HG03378 (cell line): Measurements from ENCODE around the gene CEBPE.

ENCODE experiments used
- ATAC-seq: cut with Tn5 transposase; IDR thresholded peaks from one replicate; pipeline ENCODE4 v1.9.1; 2021; ENCODE audit warnings: mild to moderate bottlenecking, moderate library complexity; ENCODE audit not compliant: unreplicated experiment

The CEBPE gene

DNA sequence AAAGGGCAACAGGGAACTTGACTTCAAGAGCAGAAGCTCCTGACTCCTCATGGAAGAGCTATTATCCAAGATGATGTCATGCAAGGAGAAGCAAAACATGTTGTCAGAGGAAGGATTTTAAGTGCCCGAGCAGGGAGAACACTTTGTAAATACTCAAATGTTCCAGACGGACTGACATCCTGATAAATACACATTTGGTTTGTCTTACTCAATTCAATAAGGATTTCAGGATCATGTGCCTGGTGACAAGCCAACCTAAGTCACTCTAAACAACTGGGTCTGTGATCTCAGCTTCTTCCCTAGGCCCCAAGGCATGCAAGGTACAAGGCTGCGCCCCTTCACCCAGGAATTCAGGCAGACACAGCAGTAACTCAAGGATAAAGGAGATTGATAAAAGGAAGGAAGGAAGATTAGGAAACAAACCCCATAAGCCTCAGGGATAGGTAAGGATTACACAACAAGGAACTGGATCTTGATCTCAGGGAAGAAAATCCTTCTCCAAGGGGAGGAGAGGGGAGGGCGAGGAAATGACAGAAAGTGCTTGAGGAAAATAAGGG is 26.8 kb upstream of the CEBPE start:
- no peak for ATAC-seq

DNA sequence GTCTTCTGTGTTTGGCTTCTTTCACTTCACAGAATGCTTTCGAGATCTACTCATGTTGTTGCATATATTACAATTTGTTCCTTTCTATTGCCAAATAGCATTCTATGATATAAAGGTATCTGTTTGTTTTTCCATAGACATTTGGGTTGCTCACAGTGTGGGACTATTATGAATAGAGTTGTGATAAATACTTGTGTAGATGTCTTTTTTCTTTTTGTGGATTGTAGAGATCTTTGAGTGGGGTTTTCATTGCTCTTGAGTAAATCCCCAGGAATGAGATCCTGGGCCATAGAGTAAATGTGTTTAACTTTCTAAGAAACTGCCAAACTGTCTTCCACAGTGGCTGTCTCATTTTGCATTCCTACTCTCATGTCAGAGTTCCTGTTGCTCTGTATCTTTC is 24.9 kb upstream of the CEBPE start:
- no peak for ATAC-seq

GRCh38 chr14:23142826-23143225 is 23.8 kb upstream of the CEBPE start:
- no peak for ATAC-seq

GRCh38 chr14:23141706-23142444 is 22.8 kb upstream of the CEBPE start:
- ATAC-seq: no peak

- ATAC-seq: no peak
These were observed 21.3 kb upstream of the CEBPE start for GRCh38 chr14:23140371-23140770.

- no peak for ATAC-seq
These were observed 20.8 kb upstream of the CEBPE start for GRCh38 chr14:23139874-23140273.

DNA sequence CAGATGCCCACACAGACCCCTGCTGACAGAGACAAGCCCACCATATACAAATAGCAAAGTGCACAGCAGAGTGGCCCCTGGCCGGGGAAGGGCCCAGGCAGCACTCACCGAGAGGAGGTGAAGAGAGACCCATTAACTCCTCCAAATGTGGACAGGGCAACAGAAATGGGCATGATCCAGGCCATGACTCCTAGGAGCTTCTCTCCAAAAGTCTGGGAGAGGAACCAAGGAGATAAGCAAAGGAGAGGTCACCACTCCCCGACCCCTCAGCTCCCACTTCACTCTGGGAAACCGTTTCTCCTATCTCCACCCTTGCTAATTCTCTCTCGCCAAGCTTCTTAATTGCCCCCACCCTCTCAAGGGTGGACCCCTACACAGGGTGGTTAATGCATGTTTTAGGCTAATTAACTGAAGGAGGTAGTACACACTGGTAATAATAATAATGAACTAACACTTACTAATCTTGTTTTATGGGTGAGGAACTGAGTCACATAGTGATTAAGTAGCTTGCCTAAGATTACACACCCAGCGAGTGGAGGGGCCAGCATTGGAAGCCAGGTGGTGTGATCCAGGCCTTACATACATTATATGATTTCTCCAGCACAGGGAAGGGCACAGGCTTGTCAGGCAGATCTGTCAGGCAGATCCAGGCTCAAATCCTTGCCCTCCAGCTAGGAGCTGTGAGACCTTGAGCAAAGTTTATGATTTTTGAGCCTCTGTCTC is 18.9 kb upstream of the CEBPE start:
- no peak for ATAC-seq

DNA sequence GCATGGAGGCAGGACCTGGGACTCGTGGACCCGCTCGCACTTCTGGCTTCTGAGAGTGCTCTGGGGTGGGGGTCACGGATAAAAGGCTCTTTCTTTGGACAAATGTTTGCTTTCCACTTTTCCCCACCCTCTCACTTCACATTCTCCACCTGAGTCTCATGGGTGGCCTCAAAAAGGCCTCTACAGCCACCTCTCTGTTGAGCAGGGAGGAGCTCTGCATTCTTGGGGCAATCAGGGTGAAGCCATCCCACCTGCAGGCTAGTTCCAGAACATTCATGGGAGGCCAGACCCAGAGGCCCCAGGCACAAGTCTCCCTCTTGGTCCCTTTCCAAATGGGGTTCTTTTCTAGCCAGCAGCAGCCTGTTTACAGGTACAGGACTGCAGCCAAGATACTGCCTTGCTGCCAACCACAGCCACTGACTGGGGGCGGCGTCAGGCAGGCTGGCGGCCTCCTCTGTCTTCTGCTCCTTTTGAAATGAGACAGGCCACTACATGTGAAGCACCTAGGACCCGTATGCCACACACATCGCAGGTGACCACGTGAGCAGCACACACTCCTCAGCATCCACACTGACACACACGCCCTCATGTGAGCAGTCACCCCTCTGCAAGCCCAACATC is 18.2 kb upstream of the CEBPE start:
- ATAC-seq: no peak

GRCh38 chr14:23136566-23137133 is 17.6 kb upstream of the CEBPE start:
- ATAC-seq: no peak

GRCh38 chr14:23132970-23133369 is 13.9 kb upstream of the CEBPE start:
- no peak for ATAC-seq

- ATAC-seq: no peak
These were observed 12.4 kb upstream of the CEBPE start for GRCh38 chr14:23131482-23131881.

GRCh38 chr14:23130871-23131270 is 11.8 kb upstream of the CEBPE start:
- ATAC-seq: no peak

DNA sequence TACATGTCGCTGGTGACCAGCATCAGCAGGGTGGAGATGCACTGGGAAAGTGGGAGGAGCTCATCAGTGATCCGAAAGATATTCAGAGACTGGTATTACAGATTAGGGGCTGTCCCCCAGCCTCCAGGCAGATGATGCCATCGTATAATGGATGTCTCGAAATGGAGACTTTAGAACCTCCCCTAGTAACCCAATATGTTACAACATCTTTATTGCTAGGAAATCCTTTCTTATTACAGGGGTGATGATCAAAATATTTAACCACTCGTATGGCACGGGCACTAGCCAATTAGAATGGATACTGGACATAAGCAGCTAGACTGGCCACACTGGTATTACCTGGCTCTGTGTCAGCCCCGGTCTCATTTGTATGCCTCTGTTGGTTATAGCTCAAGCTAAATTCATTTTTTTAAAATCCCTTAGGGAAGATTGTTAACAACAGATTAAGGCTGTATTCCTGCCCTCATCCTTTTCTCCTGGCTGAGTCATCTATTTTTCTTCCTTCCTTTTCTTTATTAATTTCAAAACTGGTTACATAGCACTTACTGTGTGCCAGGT is 10.8 kb upstream of the CEBPE start:
- ATAC-seq: no peak

- no peak for ATAC-seq
These were observed 10.1 kb upstream of the CEBPE start for GRCh38 chr14:23128969-23129758.

GRCh38 chr14:23127861-23128260 is 8.8 kb upstream of the CEBPE start:
- ATAC-seq: no peak

DNA sequence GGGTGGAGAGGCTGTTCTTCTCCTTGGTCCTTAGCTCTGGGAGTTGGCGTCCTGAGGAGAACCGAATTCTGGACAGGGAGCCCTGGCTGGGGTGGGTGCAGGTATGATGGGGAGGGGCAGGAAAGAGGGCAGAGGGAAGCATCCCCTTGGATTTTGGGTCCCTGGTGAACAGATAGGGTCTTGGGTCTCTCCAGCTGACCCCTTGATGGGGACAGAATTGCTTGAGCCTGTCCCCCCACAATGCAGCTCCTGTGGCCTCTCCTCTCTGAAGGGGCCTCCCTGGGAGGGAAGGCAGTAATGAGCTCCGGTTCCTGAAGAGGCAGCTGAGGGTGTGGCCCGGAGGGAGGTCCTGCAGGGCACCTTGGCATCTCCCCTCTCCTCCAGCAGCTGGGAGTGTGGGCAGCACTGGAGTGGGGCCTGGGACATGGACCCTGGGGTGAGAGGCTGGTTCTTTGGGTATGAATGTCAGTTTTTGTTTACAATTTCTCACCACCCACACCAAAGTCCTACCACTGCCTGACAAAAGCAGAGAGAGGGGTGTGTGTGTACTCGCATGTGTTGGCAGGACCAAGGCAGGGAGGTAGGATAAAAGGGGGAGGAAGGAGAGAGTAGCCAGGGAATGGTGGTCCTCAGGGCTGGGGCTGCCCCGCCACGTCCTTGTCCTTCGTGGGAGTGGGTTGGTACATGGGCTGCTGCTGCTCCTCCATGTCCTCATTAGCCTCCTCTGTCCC is 7.7 kb upstream of the CEBPE start:
- ATAC-seq: no peak

DNA sequence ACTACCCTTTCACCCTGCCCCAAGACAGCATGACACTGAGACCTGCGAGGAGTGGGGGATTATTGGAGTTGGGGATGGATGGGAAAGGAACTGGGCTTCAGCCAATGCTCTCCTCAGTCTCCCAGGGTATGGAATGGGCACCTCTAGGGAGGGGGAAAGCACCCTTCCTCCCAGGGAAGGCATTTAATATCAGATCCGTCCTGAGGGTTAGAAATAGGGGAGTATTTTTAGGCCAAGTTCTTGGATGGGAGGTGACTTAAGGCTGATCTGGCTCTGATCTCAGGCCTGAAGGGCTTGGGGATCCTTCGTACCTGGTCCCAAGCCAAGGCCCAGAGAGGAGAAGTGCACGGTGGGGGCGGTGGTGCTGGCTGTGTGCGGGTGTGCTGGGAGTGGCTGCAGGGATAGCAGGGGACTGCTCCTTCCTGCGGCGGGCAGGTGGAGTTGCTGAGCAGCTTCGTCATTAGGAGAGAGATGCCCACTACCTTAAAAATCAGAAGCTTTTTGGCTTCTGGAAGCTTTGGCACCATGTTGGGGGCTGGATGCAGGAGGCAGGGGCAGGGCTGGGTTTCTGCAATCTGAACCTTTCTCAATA is 7.0 kb upstream of the CEBPE start:
- no peak for ATAC-seq

DNA sequence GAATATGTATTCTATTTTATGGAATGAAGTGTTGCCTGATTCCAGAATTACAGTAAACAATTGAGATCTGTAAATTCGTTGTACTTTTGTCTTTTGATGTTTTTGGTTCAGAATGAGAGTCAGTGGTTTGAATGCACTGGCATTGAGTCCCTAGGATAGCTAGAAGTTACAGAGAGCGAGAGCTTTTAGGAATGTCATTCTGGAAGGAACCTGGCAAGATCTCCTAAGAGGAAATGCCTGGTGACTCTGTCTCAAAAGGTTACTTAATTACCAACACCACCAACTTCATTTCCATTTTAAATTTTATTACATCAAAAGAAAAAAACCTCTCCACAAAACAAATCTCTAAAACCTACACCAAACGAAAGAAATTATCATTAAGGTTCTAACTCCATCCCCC is 6.0 kb upstream of the CEBPE start:
- ATAC-seq: no peak

DNA sequence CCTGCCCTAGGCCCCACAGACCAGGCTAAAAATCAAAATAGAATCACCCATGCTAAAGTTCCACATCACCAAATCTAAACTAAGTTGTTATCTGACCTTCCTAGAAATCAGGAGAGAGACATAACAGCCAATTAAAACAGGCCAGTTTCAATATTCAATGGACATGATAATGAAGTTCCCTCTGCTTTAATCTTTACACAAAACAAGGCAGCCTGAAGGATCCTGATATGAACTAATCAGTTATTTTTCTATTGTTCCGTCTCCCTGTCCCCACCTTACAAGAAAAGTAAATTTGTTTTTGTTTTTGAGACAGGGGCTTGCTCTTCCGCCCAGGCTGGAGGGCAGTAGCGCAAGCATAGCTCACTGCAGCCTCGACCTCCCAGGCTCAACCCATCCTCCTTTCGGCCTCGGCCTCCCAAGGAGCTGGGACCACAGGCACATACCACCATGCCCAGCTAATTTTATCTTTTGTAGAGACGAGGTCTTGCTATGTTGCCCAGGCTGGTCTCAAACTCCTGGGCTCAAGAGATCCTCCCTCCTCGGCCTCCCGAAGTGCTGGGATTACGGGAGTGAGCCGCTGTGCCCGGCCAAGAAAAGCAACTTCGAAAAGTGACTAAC is 5.4 kb upstream of the CEBPE start:
- ATAC-seq: no peak
